ENCODE measurements around the gene IQCE.

The IQCE gene

GRCh38 chr7:2558629-2559282, at the start of gene IQCE:
Gene IQCE (plus strand): TSS chr7:2558979. CDS start chr7:2559182, 203 bp downstream.
- peak; percentile 71 to 88 for DNase-seq

GRCh38 chr7:2509298-2509906, 49.4 kb upstream of the IQCE start:
- no peak for DNase-seq

GRCh38 chr7:2510130-2510776, 48.5 kb upstream of the IQCE start:
- no peak for DNase-seq

GRCh38 chr7:2510909-2511768, 47.6 kb upstream of the IQCE start:
- DNase-seq: no peak

- DNase-seq: no peak
Observed at GRCh38 chr7:2511769-2512168, 47.0 kb upstream of the IQCE start.

- no peak for DNase-seq
Observed at GRCh38 chr7:2512179-2512661, 46.6 kb upstream of the IQCE start.

- no peak for DNase-seq
Observed at GRCh38 chr7:2512713-2513112, 46.1 kb upstream of the IQCE start.

- DNase-seq: no peak
Observed at GRCh38 chr7:2513702-2514101, 45.1 kb upstream of the IQCE start.

- DNase-seq: no peak
Observed at GRCh38 chr7:2514473-2515423, 44.0 kb upstream of the IQCE start.

- no peak for DNase-seq
Observed at GRCh38 chr7:2515424-2516193, 43.2 kb upstream of the IQCE start.

- DNase-seq: no peak
Observed at GRCh38 chr7:2516194-2516555, 42.6 kb upstream of the IQCE start.

- no peak for DNase-seq
Observed at GRCh38 chr7:2517026-2517425, 41.8 kb upstream of the IQCE start.

- no peak for DNase-seq
Observed at GRCh38 chr7:2517678-2518507, 40.9 kb upstream of the IQCE start.

GRCh38 chr7:2518737-2519118, 40.1 kb upstream of the IQCE start:
- no peak for DNase-seq

GRCh38 chr7:2519119-2519930, 39.5 kb upstream of the IQCE start, which contains the start of gene LFNG:
Gene LFNG (plus strand): TSS chr7:2519774. CDS start chr7:2519862, 88 bp downstream.
- DNase-seq: peak; percentile 81 to 88

- DNase-seq: no peak
Observed at GRCh38 chr7:2520131-2520760, 38.5 kb upstream of the IQCE start.

- no peak for DNase-seq
Observed at GRCh38 chr7:2520761-2521290, 38.0 kb upstream of the IQCE start.

- DNase-seq: no peak
Observed at GRCh38 chr7:2521341-2521745, 37.4 kb upstream of the IQCE start.
